Measurements from ENCODE around the gene TMTC1.

DNA sequence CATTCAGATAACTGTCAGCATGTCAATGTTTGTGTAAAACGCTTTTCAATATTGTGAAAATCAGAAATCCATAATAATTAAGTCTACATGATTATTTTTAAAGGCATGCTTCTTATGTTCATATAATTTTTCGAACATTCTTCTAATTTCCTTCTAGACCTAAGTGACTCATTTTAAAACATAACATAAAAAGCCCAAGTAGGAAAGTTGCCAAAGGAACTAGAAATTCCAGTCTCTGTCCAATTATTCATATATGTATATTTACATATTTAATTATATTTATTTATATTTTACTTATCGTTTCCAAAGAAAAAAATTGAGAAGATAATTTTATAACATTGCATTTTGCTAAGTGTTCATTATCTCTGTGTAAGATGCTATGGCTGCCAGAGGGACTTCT lies 110.4 kb downstream of the TMTC1 start:
- TF ChIP-seq ARNTL (CRISPR knock-in tag; IDR thresholded peaks at IDR 0.05; ENCODE audit: borderline replicate concordance, low read depth) = no peak
- TF ChIP-seq, protein P1, sequence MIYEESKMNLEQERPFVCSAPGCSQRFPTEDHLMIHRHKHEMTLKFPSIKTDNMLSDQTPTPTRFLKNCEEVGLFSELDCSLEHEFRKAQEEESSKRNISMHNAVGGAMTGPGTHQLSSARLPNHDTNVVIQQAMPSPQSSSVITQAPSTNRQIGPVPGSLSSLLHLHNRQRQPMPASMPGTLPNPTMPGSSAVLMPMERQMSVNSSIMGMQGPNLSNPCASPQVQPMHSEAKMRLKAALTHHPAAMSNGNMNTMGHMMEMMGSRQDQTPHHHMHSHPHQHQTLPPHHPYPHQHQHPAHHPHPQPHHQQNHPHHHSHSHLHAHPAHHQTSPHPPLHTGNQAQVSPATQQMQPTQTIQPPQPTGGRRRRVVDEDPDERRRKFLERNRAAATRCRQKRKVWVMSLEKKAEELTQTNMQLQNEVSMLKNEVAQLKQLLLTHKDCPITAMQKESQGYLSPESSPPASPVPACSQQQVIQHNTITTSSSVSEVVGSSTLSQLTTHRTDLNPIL (CRISPR knock-in tag; IDR thresholded peaks at IDR 0.05; ENCODE audit: low read depth) = no peak
- no peak for TF ChIP-seq ESRRG (CRISPR knock-in tag; IDR thresholded peaks at IDR 0.05)
- TF ChIP-seq, protein P2, sequence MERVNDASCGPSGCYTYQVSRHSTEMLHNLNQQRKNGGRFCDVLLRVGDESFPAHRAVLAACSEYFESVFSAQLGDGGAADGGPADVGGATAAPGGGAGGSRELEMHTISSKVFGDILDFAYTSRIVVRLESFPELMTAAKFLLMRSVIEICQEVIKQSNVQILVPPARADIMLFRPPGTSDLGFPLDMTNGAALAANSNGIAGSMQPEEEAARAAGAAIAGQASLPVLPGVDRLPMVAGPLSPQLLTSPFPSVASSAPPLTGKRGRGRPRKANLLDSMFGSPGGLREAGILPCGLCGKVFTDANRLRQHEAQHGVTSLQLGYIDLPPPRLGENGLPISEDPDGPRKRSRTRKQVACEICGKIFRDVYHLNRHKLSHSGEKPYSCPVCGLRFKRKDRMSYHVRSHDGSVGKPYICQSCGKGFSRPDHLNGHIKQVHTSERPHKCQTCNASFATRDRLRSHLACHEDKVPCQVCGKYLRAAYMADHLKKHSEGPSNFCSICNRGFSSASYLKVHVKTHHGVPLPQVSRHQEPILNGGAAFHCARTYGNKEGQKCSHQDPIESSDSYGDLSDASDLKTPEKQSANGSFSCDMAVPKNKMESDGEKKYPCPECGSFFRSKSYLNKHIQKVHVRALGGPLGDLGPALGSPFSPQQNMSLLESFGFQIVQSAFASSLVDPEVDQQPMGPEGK (CRISPR knock-in tag; IDR thresholded peaks at IDR 0.05; ENCODE audit: borderline replicate concordance) = no peak
- TF ChIP-seq, protein P3, sequence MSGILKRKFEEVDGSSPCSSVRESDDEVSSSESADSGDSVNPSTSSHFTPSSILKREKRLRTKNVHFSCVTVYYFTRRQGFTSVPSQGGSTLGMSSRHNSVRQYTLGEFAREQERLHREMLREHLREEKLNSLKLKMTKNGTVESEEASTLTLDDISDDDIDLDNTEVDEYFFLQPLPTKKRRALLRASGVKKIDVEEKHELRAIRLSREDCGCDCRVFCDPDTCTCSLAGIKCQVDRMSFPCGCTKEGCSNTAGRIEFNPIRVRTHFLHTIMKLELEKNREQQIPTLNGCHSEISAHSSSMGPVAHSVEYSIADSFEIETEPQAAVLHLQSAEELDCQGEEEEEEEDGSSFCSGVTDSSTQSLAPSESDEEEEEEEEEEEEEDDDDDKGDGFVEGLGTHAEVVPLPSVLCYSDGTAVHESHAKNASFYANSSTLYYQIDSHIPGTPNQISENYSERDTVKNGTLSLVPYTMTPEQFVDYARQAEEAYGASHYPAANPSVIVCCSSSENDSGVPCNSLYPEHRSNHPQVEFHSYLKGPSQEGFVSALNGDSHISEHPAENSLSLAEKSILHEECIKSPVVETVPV (CRISPR knock-in tag; IDR thresholded peaks at IDR 0.05) = no peak
- no peak for TF ChIP-seq ZFP30 (CRISPR knock-in tag; IDR thresholded peaks at IDR 0.05)
